CD4-positive, CD25-positive, alpha-beta regulatory T cell (primary cell): ENCODE results near the gene POGZ. TPM values are rescaled to one million over a fixed set of nuclear protein-coding genes. Genes with fewer than 3 reads are reported as not detected.

Experiments used
- ATAC-seq, 2 donors: fragments of 150-1000 bp; cut with Tn5 transposase; one replicate each; pipeline ENCODE4 v1.10.0; 2021; ENCODE audit warnings: low read depth in 2 of 2, moderate number of reproducible peaks in 2 of 2, moderate library complexity in 1 of 2
- DNase-seq, 3 donors: peaks; one replicate each; pipeline versions ENCODE4 v3.0.0 to v3.0.0-alpha.2; 2012 to 2022; ENCODE audit warnings: mixed read lengths in 1 of 3
- H3K27ac ChIP-seq: one replicate; pipeline ENCODE4 v1.7.0; 2013; ENCODE audit warnings: mild to moderate bottlenecking, low read length; ENCODE audit not compliant: insufficient read depth, poor library complexity, severe bottlenecking
- H3K27me3 ChIP-seq: one replicate; pipeline ENCODE4 v1.7.0; 2013; ENCODE audit warnings: low read length; ENCODE audit not compliant: control insufficient read depth, insufficient read depth
- H3K36me3 ChIP-seq: one replicate; pipeline ENCODE4 v1.7.0; 2013; ENCODE audit warnings: mild to moderate bottlenecking, low read length, moderate library complexity; ENCODE audit not compliant: control insufficient read depth, insufficient read depth
- H3K4me1 ChIP-seq: 2 replicates; pipeline ENCODE4 v1.7.0; 2013; ENCODE audit warnings: mild to moderate bottlenecking, low read length; ENCODE audit not compliant: insufficient read depth, control insufficient read depth, poor library complexity, severe bottlenecking
- H3K4me3 ChIP-seq: one replicate; pipeline ENCODE4 v1.7.0; 2013; ENCODE audit warnings: low read depth, mild to moderate bottlenecking, low read length, moderate library complexity
- H3K9me3 ChIP-seq, 2 experiments: 1 replicate in 1 of 2; 2 replicates in 1 of 2; pipeline ENCODE4 v1.7.0; 2013; ENCODE audit warnings: low read length in 2 of 2, mild to moderate bottlenecking in 1 of 2, moderate library complexity in 1 of 2; ENCODE audit not compliant: control insufficient read depth in 2 of 2
- H3K27ac Mint-ChIP-seq, 3 donors: one replicate each; pipeline ENCODE4 v1.8.0; 2020 to 2022; ENCODE audit warnings: mild to moderate bottlenecking in 3 of 3, mixed read lengths in 3 of 3, moderate library complexity in 2 of 3
- H3K27me3 Mint-ChIP-seq: one replicate; pipeline ENCODE4 v1.8.0; 2022; ENCODE audit warnings: mild to moderate bottlenecking, mixed read lengths
- H3K36me3 Mint-ChIP-seq: one replicate; pipeline ENCODE4 v1.8.0; 2020; ENCODE audit warnings: mixed read lengths
- H3K4me1 Mint-ChIP-seq, 4 donors: one replicate each; pipeline ENCODE4 v1.8.0; 2020 to 2022; ENCODE audit warnings: mixed read lengths in 4 of 4, mild to moderate bottlenecking in 1 of 4
- H3K4me3 Mint-ChIP-seq, 4 donors: one replicate each; pipeline ENCODE4 v1.8.0; 2020 to 2022; ENCODE audit warnings: mild to moderate bottlenecking in 4 of 4, mixed read lengths in 4 of 4, moderate library complexity in 3 of 4
- H3K9me3 Mint-ChIP-seq, 7 donors: one replicate each; pipeline ENCODE4 v1.8.0; 2020 to 2022; ENCODE audit warnings: mixed read lengths in 7 of 7, mild to moderate bottlenecking in 3 of 7, moderate library complexity in 2 of 7
- polyA plus RNA-seq, 4 donors: library from polyadenylated mRNA; unstranded; fragments of 300-500 nt; fragmentation: Illumina TruSeq; gene quantifications; one replicate each; pipeline ENCODE4 v1.2.3, GENCODE V29; 2021
- total RNA-seq: library from RNA; stranded (reverse); gene quantifications from one replicate; pipeline ENCODE4 v1.2.3, GENCODE V29; 2022

The POGZ gene
- total and polyA plus RNA-seq, 5 donors from 2014 or later = 5.2 to 141 (median 6.5) TPM

GRCh38 chr1:151476083-151476482, 16.8 kb upstream of the POGZ start:
- Histone ChIP-seq H3K4me3 (no peak overlapping the region), H3K27me3 (no peaks in the 10 kb centered on the region), H3K9me3 (no peaks in the 10 kb centered on the region), H3K36me3 (no peaks in the 10 kb centered on the region), H3K4me1 (peaks cover 6% of the 10 kb centered on the region), H3K27ac (no peak overlapping the region)
- H3K27me3 Mint-ChIP-seq = no peaks in the 10 kb centered on the region
- H3K4me1 Mint-ChIP-seq = peaks cover 6 to 15% (median 11%) of the 10 kb centered on the region in 4 donors
- no peak for DNase-seq
- peaks cover 0 to 3% (median 0%) of the 10 kb centered on the region in 7 donors for H3K9me3 Mint-ChIP-seq
- H3K27ac Mint-ChIP-seq = no peak overlapping the region
- no peak overlapping the region for H3K4me3 Mint-ChIP-seq
- ATAC-seq = no peak
- H3K36me3 Mint-ChIP-seq = no peaks in the 10 kb centered on the region

- H3K9me3 Mint-ChIP-seq = no peaks in the 10 kb centered on the region
- Histone ChIP-seq H3K4me3 (no peak overlapping the region), H3K27me3 (no peaks in the 10 kb centered on the region), H3K27ac (no peak overlapping the region), H3K36me3 (no peaks in the 10 kb centered on the region), H3K9me3 (no peaks in the 10 kb centered on the region), H3K4me1 (peaks cover 6% of the 10 kb centered on the region)
- peaks cover 6 to 15% (median 11%) of the 10 kb centered on the region in 4 donors for H3K4me1 Mint-ChIP-seq
- no peak overlapping the region for H3K4me3 Mint-ChIP-seq
- ATAC-seq (no peak), DNase-seq (peak in 1 of 3 donors; percentile 62)
- H3K36me3 Mint-ChIP-seq = no peaks in the 10 kb centered on the region
- H3K27me3 Mint-ChIP-seq = no peaks in the 10 kb centered on the region
- no peak overlapping the region for H3K27ac Mint-ChIP-seq
These were observed 15.9 kb upstream of the POGZ start for GRCh38 chr1:151475175-151475574.

GRCh38 chr1:151474745-151475144, 15.5 kb upstream of the POGZ start:
- no peak overlapping the region for H3K4me3 ChIP-seq
- Mint-ChIP-seq H3K4me1 (peaks cover 6 to 15% (median 11%) of the 10 kb centered on the region in 4 donors), H3K4me3 (peak overlapping the region in 1 of 4 donors; percentile 82), H3K9me3 (no peaks in the 10 kb centered on the region), H3K27ac (no peak overlapping the region), H3K36me3 (no peaks in the 10 kb centered on the region), H3K27me3 (no peaks in the 10 kb centered on the region)
- no peaks in the 10 kb centered on the region for H3K27me3 ChIP-seq
- H3K9me3 ChIP-seq = no peaks in the 10 kb centered on the region
- ATAC-seq (no peak), DNase-seq (no peak)
- no peak overlapping the region for H3K27ac ChIP-seq
- H3K4me1 ChIP-seq = peaks cover 6% of the 10 kb centered on the region
- no peaks in the 10 kb centered on the region for H3K36me3 ChIP-seq

GRCh38 chr1:151472856-151473731, 13.8 kb upstream of the POGZ start:
- Mint-ChIP-seq H3K4me1 (peaks cover 6 to 15% (median 11%) of the 10 kb centered on the region in 4 donors), H3K27ac (peak overlapping the region; percentile 77 to 91 (median 90)), H3K9me3 (no peaks in the 10 kb centered on the region), H3K4me3 (peak overlapping the region; percentile 76 to 89 (median 84)), H3K36me3 (no peaks in the 10 kb centered on the region), H3K27me3 (no peaks in the 10 kb centered on the region)
- Histone ChIP-seq H3K9me3 (no peaks in the 10 kb centered on the region), H3K27me3 (no peaks in the 10 kb centered on the region), H3K4me3 (peak overlapping the region; percentile 77), H3K36me3 (no peaks in the 10 kb centered on the region), H3K4me1 (peaks cover 6% of the 10 kb centered on the region), H3K27ac (peak overlapping the region; percentile 11)
- ATAC-seq (no peak), DNase-seq (peak in 2 of 3 donors; percentile 30 to 55)

GRCh38 chr1:151465026-151465425, 5.7 kb upstream of the POGZ start:
- Mint-ChIP-seq H3K4me3 (no peak overlapping the region), H3K27ac (no peak overlapping the region), H3K4me1 (peaks cover 0 to 3% (median 0%) of the 10 kb centered on the region in 4 donors), H3K9me3 (peaks cover 0 to 2% (median 0%) of the 10 kb centered on the region in 7 donors), H3K27me3 (peaks cover 37% of the 10 kb centered on the region), H3K36me3 (no peaks in the 10 kb centered on the region)
- Histone ChIP-seq H3K27me3 (peaks cover 18% of the 10 kb centered on the region), H3K36me3 (no peaks in the 10 kb centered on the region), H3K27ac (no peak overlapping the region), H3K4me3 (no peak overlapping the region), H3K4me1 (no peaks in the 10 kb centered on the region), H3K9me3 (no peaks in the 10 kb centered on the region)
- DNase-seq (no peak), ATAC-seq (no peak)

- ATAC-seq (no peak), DNase-seq (no peak)
- Mint-ChIP-seq H3K27ac (no peak overlapping the region), H3K27me3 (peaks cover 49% of the 10 kb centered on the region), H3K9me3 (peaks cover 0 to 4% (median 0%) of the 10 kb centered on the region in 7 donors), H3K36me3 (no peaks in the 10 kb centered on the region), H3K4me3 (peak overlapping the region in 2 of 4 donors; percentile 58 to 85), H3K4me1 (peaks cover 9 to 16% (median 13%) of the 10 kb centered on the region in 4 donors)
- no peaks in the 10 kb centered on the region for H3K9me3 ChIP-seq
- H3K27me3 ChIP-seq = peaks cover 18% of the 10 kb centered on the region
- H3K4me3 ChIP-seq = no peak overlapping the region
- no peak overlapping the region for H3K27ac ChIP-seq
- peaks cover 15% of the 10 kb centered on the region for H3K4me1 ChIP-seq
- no peaks in the 10 kb centered on the region for H3K36me3 ChIP-seq
These were observed 2.4 kb upstream of the POGZ start for GRCh38 chr1:151461694-151462093.

- peak; percentile 38 to 43 for ATAC-seq
- H3K9me3 ChIP-seq = no peaks in the 10 kb centered on the region
- Mint-ChIP-seq H3K4me3 (peak overlapping the region; percentile 85 to 92 (median 90)), H3K27ac (peak overlapping the region; percentile 89 to 91 (median 89)), H3K9me3 (peaks cover 0 to 4% (median 0%) of the 10 kb centered on the region in 7 donors), H3K4me1 (peaks cover 21 to 37% (median 29%) of the 10 kb centered on the region in 4 donors), H3K27me3 (peaks cover 34% of the 10 kb centered on the region), H3K36me3 (no peaks in the 10 kb centered on the region)
- peak overlapping the region; percentile 90 for H3K27ac ChIP-seq
- no peaks in the 10 kb centered on the region for H3K36me3 ChIP-seq
- peaks cover 10% of the 10 kb centered on the region for H3K27me3 ChIP-seq
- DNase-seq = peak; percentile 52 to 63 (median 63)
- H3K4me1 ChIP-seq = peaks cover 29% of the 10 kb centered on the region
- no peak overlapping the region for H3K4me3 ChIP-seq
These were observed 428 bp downstream of the POGZ start for GRCh38 chr1:151458802-151459330.
